H1 (cell line): ENCODE results near the gene KCNQ1. TPM values are rescaled to one million over a fixed set of nuclear protein-coding genes. Genes with fewer than 3 reads are reported as not detected.

Experiments
- CTCF ChIA-PET: fragments of 300-600 bp; sonication (Branson Sonifier 250); formaldehyde crosslinking; loops from one replicate; lab custom pipeline; 2021; ENCODE audit not compliant: partially characterized antibody; lab: Charles Lee
- POLR2A ChIA-PET: fragments of 300-600 bp; sonication (Branson Sonifier 250); formaldehyde crosslinking; loops from one replicate; lab custom pipeline; 2021; ENCODE audit warnings: inconsistent platforms; ENCODE audit not compliant: partially characterized antibody; lab: Charles Lee
- DNase-seq, 2 experiments: peaks; one replicate each; pipeline versions ENCODE4 v3.0.0 to v3.0.0-alpha.2; 2010 to 2022; ENCODE audit warnings: low spot score in 2 of 2, low read depth in 1 of 2, mixed read lengths in 1 of 2
- FAIRE-seq: peaks from 2 replicates; lab custom pipeline; 2011; peaks lifted over from hg19 to GRCh38; lab: Jason Lieb, UNC
- H2AFZ ChIP-seq: 2 replicates; pipeline ENCODE4 v1.8.1; 2012; ENCODE audit warnings: low read length, inconsistent platforms
- H2AK5ac ChIP-seq: 2 replicates; pipeline ENCODE4 v1.6.1; 2013; ENCODE audit warnings: low read depth, low read length
- H2BK120ac ChIP-seq: replicated peaks from 2 replicates; pipeline ENCODE3; 2013; ENCODE audit warnings: low read depth, low read length, inconsistent platforms
- H2BK12ac ChIP-seq: 2 replicates; pipeline ENCODE4 v1.6.1; 2013; ENCODE audit warnings: low read depth, low read length
- H2BK15ac ChIP-seq: 2 replicates; pipeline ENCODE4 v1.6.1; 2013; ENCODE audit warnings: low read length
- H2BK20ac ChIP-seq: 2 replicates; pipeline ENCODE4 v1.6.1; 2013; ENCODE audit warnings: low read length
- H2BK5ac ChIP-seq: 2 replicates; pipeline ENCODE4 v1.6.1; 2013; ENCODE audit warnings: low read depth, low read length
- H3K14ac ChIP-seq: 2 replicates; pipeline ENCODE4 v1.6.1; 2013; ENCODE audit warnings: inconsistent platforms; ENCODE audit not compliant: insufficient read length
- H3K18ac ChIP-seq: 2 replicates; pipeline ENCODE4 v1.6.1; 2013; ENCODE audit warnings: low read length; ENCODE audit errors: extremely low read depth
- H3K23ac ChIP-seq: 2 replicates; pipeline ENCODE4 v1.6.1; 2013; ENCODE audit warnings: inconsistent platforms; ENCODE audit not compliant: insufficient read length
- H3K23me2 ChIP-seq: 2 replicates; pipeline ENCODE4 v1.6.1; 2013; ENCODE audit warnings: low read depth, low read length
- H3K27ac ChIP-seq: 2 replicates; pipeline ENCODE4 v1.6.1; 2011; ENCODE audit warnings: low read depth, low read length, inconsistent platforms
- H3K27me3 ChIP-seq, 4 experiments: replicated peaks in 1 of 4; 1 replicate in 1 of 4; 2 replicates in 3 of 4; pipeline versions ENCODE4 v1.6.1 to v1.8.1; 2011 to 2013; ENCODE audit warnings: low read length in 3 of 4, mild to moderate bottlenecking in 3 of 4, inconsistent platforms in 2 of 4, mixed read lengths in 2 of 4, moderate library complexity in 1 of 4; ENCODE audit not compliant: control insufficient read depth in 3 of 4, insufficient read depth in 3 of 4; ENCODE audit errors: extremely low read depth in 1 of 4
- H3K36me3 ChIP-seq, 4 experiments: 2 replicates each; pipeline versions ENCODE4 v1.6.1 to v1.8.1; 2011 to 2013; ENCODE audit warnings: mild to moderate bottlenecking in 4 of 4, low read length in 3 of 4, moderate library complexity in 2 of 4, control low read depth in 1 of 4, inconsistent platforms in 1 of 4; ENCODE audit not compliant: insufficient read depth in 4 of 4, control insufficient read depth in 2 of 4
- H3K4ac ChIP-seq: replicated peaks from 2 replicates; pipeline ENCODE3; 2013; ENCODE audit warnings: low read length, low read depth, mixed read lengths, inconsistent platforms; ENCODE audit not compliant: insufficient read length
- H3K4me1 ChIP-seq, 4 experiments: replicated peaks in 1 of 4; 1 replicate in 1 of 4; 2 replicates in 3 of 4; pipeline versions ENCODE4 v1.6.1 to v1.8.1; 2011 to 2013; ENCODE audit warnings: low read length in 3 of 4, inconsistent platforms in 2 of 4, mixed read lengths in 1 of 4; ENCODE audit not compliant: insufficient read depth in 4 of 4, control insufficient read depth in 3 of 4
- H3K4me2 ChIP-seq, 2 experiments: 2 replicates each; pipeline versions ENCODE4 v1.6.1 to v1.8.1; 2011 to 2013; ENCODE audit warnings: low read depth in 2 of 2, low read length in 2 of 2, control low read depth in 1 of 2, inconsistent platforms in 1 of 2, mild to moderate bottlenecking in 1 of 2; ENCODE audit not compliant: insufficient read depth in 1 of 2
- H3K4me3 ChIP-seq, 4 experiments: fragments of 200-600, 300-600 bp in 1 of 4; sonication (generic), shearing (Covaris generic), sonication (Bioruptor Twin) in 1 of 4; 2 replicates each; pipeline versions ENCODE4 v1.5.1 to v1.8.1; 2011 to 2016; ENCODE audit warnings: low read length in 4 of 4, low read depth in 3 of 4, control low read depth in 2 of 4, inconsistent platforms in 2 of 4, mild to moderate bottlenecking in 2 of 4, mixed read lengths in 1 of 4, moderate library complexity in 1 of 4; ENCODE audit not compliant: insufficient read depth in 2 of 4; ENCODE audit errors: extremely low read depth in 1 of 4
- H3K56ac ChIP-seq: replicated peaks from 2 replicates; pipeline ENCODE3; 2013; ENCODE audit warnings: low read depth, mild to moderate bottlenecking, mixed read lengths, low read length, inconsistent platforms; ENCODE audit not compliant: insufficient read length
- H3K79me1 ChIP-seq: 2 replicates; pipeline ENCODE4 v1.6.1; 2013; ENCODE audit warnings: low read depth, low read length, control low read depth
- H3K79me2 ChIP-seq, 2 experiments: 2 replicates each; pipeline versions ENCODE4 v1.6.1 to v1.8.1; 2012 to 2013; ENCODE audit warnings: low read length in 2 of 2, mild to moderate bottlenecking in 2 of 2, inconsistent platforms in 1 of 2; ENCODE audit not compliant: insufficient read depth in 2 of 2, control insufficient read depth in 1 of 2
- H3K9ac ChIP-seq, 4 experiments: replicated peaks in 1 of 4; 1 replicate in 1 of 4; 2 replicates in 3 of 4; pipeline versions ENCODE4 v1.6.1 to v1.8.1; 2011 to 2013; ENCODE audit warnings: low read depth in 3 of 4, low read length in 3 of 4, control low read depth in 2 of 4, mild to moderate bottlenecking in 2 of 4, moderate library complexity in 2 of 4, inconsistent platforms in 1 of 4; ENCODE audit errors: extremely low read depth in 1 of 4
- H3K9me3 ChIP-seq, 2 experiments: 2 replicates each; pipeline versions ENCODE4 v1.6.1 to v1.8.1; 2012 to 2013; ENCODE audit warnings: mild to moderate bottlenecking in 2 of 2, moderate library complexity in 2 of 2, control low read depth in 1 of 2, inconsistent platforms in 1 of 2, low read depth in 1 of 2, low read length in 1 of 2, mixed read lengths in 1 of 2; ENCODE audit not compliant: insufficient read depth in 2 of 2
- H4K20me1 ChIP-seq, 2 experiments: replicated peaks in 1 of 2; 2 replicates each; pipeline versions ENCODE3 to v1.8.1; 2011 to 2013; ENCODE audit warnings: inconsistent platforms in 2 of 2, low read length in 2 of 2, mild to moderate bottlenecking in 1 of 2; ENCODE audit not compliant: insufficient read depth in 2 of 2, control insufficient read depth in 1 of 2
- H4K5ac ChIP-seq: 2 replicates; pipeline ENCODE4 v1.6.1; 2013; ENCODE audit warnings: low read length, low read depth, mixed read lengths, inconsistent platforms; ENCODE audit not compliant: insufficient read length
- H4K8ac ChIP-seq: 2 replicates; pipeline ENCODE4 v1.8.0; 2013; ENCODE audit warnings: mild to moderate bottlenecking, moderate library complexity, low read length, inconsistent platforms; ENCODE audit not compliant: insufficient read depth; ENCODE audit errors: extremely low read depth
- H4K91ac ChIP-seq: replicated peaks from 2 replicates; pipeline ENCODE3; 2013; ENCODE audit warnings: low read length, mixed read lengths, inconsistent platforms; ENCODE audit not compliant: insufficient read length
- BACH1 ChIP-seq: IDR thresholded peaks from 2 replicates; pipeline ENCODE4 v1.6.1; 2012; ENCODE audit warnings: low read length, improper control_type of control experiment
- EZH2 ChIP-seq: fragments of 200-600 bp; sonication (generic); IDR thresholded peaks from 2 replicates; pipeline ENCODE4 v1.7.1; 2012; ENCODE audit warnings: low read depth, mild to moderate bottlenecking, moderate library complexity, low read length, inconsistent platforms; ENCODE audit not compliant: severe bottlenecking
- POU5F1 ChIP-seq: IDR thresholded peaks from 2 replicates; pipeline ENCODE4 v1.6.1; 2011; ENCODE audit warnings: low read depth, mild to moderate bottlenecking, low read length, moderate library complexity
- RBBP5 ChIP-seq: IDR thresholded peaks from 2 replicates; pipeline ENCODE4 v1.7.1; 2012; ENCODE audit warnings: low read depth, mild to moderate bottlenecking, inconsistent platforms, low read length, moderate library complexity, borderline replicate concordance
- WGBS, 2 experiments: shearing (Covaris generic) in 1 of 2; methylation state at CpG; one replicate each; pipeline versions ENCODE4 v1.1.6 to v1.1.7; 2013 to 2015; ENCODE audit warnings: low lambda C conversion rate in 2 of 2, mixed read lengths in 2 of 2, inconsistent platforms in 1 of 2, low coverage in 1 of 2, missing lambda C conversion rate in 1 of 2; ENCODE audit not compliant: insufficient replicate concordance in 2 of 2, insufficient coverage in 1 of 2, insufficient read length in 1 of 2; ENCODE audit errors: extremely low coverage in 1 of 2, missing lambda C conversion rate in 1 of 2; 5-methylcytosine and 5-hydroxymethylcytosine counted together
- polyA plus RNA-seq, 7 experiments: library from polyadenylated mRNA; depleted of rRNA in 3 of 7; stranded (reverse) in 5 of 7; unstranded in 2 of 7; fragments of >200 nt in 5 of 7; fragments of 200-250 nt in 2 of 7; gene quantifications; 1 replicate in 5 of 7; 2 replicates in 1 of 7; 4 replicates in 1 of 7; pipeline versions ENCODE4 v1.2.1 to v1.2.3, GENCODE V29; 2011 to 2013; ENCODE audit warnings: missing spikeins in 2 of 7, mixed read lengths in 2 of 7
- total RNA-seq: library from RNA; stranded (reverse); fragmentation: NEBNext Ultra II Directional; extraction: Animal tissue kit (Norgen Biotek cat#: 25700); gene quantifications from 2 replicates; pipeline ENCODE4 v1.2.1, GENCODE V29; 2021

Gene KCNQ1
- total and polyA plus RNA-seq, 2 of the 8 experiments (the other 6 are each of a cell fraction or from before 2014, with no cell fraction given) = 1.9 to 2.0 TPM

- Histone ChIP-seq H2BK120ac (no peak overlapping the region), H4K8ac (0 out of 2 replicates have a peak overlapping the region, but pooled peaks have one; percentile 35), H2BK12ac (no peak overlapping the region), H3K36me3 (no peaks in the 10 kb centered on the region), H2AFZ (no peak overlapping the region), H3K79me2 (no peaks in the 10 kb centered on the region), H2BK20ac (no peak overlapping the region), H2AK5ac (no peak overlapping the region), H2BK15ac (no peak overlapping the region), H3K4me1 (peaks cover 0 to 3% (median 3%) of the 10 kb centered on the region in 4 experiments; a peak in 2 of 7 replicates), H3K4ac (no peak overlapping the region), H3K27me3 (peaks cover 27 to 78% (median 61%) of the 10 kb centered on the region in 4 experiments), H3K18ac (peak overlapping the region; percentile 19; the same call in 1 of the 2 replicates), H2BK5ac (no peak overlapping the region), H4K91ac (no peak overlapping the region), H4K5ac (no peak overlapping the region), H3K79me1 (no peaks in the 10 kb centered on the region), H3K23ac (no peak overlapping the region), H4K20me1 (peaks cover 2 to 3% of the 10 kb centered on the region in 2 experiments), H3K23me2 (peaks cover 7% of the 10 kb centered on the region; the same call in 1 of the 2 replicates), H3K56ac (no peak overlapping the region), H3K4me3 (peak overlapping the region in 2 of 4 experiments; percentile 59 to 62; a peak in 6 of 8 replicates), H3K27ac (no peak overlapping the region), H3K14ac (no peak overlapping the region), H3K9me3 (no peaks in the 10 kb centered on the region), H3K4me2 (peak overlapping the region; percentile 87 to 91), H3K9ac (no peak overlapping the region)
- DNase-seq = no peak
- CTCF ChIA-PET = interaction anchor here (0.7 to 1.5 kb wide), 6 partner anchors 20 to 289 kb away, joined by 3 to 5 read pairs (median 4); no protein-coding TSS in a partner anchor
- TF ChIP-seq RBBP5 (no peak), POU5F1 (no peak), EZH2 (peak; percentile 40), BACH1 (no peak)
- 76% methylated on average over 17 of the region's 23 CpGs; no CpG with 5 or more reads in 1 of the 2 experiments for WGBS, 2 experiments
- FAIRE-seq = no peak
- POLR2A ChIA-PET = no interaction called here
Observed at GRCh38 chr11:2445746-2446551, 1.1 kb downstream of the KCNQ1 start.
